Spleen (tissue), 7 donors: ENCODE data around the gene SAP130.

ENCODE experiments used
- POLR2AphosphoS5 ChIP-seq, 3 donors: sonication (generic); formaldehyde crosslinking; IDR thresholded peaks; one replicate each; pipeline ENCODE4 v1.5.1; 2017; ENCODE audit warnings: antibody characterized with exemption in 3 of 3
- TF ChIP-seq, protein P1 (sequence below), 11 experiments: fragments of 200-600 bp in 7 of 11; fragments of 450-650 bp in 4 of 11; sonication (generic) in 4 of 11; IDR thresholded peaks in 8 of 11; conservative IDR thresholded peaks in 3 of 11; 1 replicate in 7 of 11; 2 replicates in 4 of 11; pipeline versions ENCODE4 v1.4.0 to v1.8.0; 2016 to 2021; ENCODE audit warnings: antibody characterized with exemption in 11 of 11, inconsistent platforms in 4 of 11, mild to moderate bottlenecking in 1 of 11
- donor health status: DM: no; HTN: no; CAD: no; lungs with moderate emphysema.
- donor health status: DM: no; HTN: no; CAD: no.
- donor health status: DM: no; HTN: no; CAD: no.

DNA sequence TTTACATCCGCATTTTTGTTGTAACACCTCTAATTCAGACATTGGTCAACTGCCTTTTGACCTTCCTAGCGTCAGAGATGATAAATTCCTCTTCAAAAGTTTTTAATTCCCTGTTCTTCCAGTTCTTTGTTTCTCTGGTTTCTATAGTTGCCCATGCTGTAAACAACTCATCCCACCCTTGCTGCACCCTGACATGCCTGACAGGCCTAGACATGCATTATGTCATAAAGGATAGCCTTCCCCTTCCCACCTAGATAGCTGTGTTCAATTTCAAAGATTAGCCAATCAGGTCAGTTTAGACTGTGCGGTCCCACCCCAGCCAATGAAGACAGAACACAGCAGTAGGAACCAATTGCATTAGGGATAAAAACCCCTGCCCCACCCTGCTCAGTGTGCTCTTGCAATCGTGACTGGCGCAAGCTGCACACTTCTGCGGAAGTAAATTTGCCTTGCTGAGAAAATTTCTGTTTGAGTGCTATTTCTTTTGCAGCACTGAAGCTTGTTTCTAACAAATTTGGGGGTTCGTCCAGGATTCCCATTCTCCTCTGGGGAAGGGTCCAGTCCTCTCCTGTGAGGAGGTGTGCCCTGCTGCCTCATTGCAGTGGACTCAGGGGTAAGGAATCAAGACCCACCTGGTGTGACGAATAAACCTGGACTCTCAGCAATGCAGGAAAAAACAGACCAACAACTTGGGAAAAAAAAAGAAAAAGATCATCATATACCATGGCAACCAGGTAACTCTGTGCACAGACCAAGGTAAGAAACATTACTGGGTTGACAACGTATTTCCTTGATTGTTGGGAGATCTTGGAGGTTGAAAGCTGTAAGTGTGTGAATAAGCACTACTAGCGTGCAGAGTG, 9.1 kb upstream of the SAP130 start:
- TF ChIP-seq, protein P1, sequence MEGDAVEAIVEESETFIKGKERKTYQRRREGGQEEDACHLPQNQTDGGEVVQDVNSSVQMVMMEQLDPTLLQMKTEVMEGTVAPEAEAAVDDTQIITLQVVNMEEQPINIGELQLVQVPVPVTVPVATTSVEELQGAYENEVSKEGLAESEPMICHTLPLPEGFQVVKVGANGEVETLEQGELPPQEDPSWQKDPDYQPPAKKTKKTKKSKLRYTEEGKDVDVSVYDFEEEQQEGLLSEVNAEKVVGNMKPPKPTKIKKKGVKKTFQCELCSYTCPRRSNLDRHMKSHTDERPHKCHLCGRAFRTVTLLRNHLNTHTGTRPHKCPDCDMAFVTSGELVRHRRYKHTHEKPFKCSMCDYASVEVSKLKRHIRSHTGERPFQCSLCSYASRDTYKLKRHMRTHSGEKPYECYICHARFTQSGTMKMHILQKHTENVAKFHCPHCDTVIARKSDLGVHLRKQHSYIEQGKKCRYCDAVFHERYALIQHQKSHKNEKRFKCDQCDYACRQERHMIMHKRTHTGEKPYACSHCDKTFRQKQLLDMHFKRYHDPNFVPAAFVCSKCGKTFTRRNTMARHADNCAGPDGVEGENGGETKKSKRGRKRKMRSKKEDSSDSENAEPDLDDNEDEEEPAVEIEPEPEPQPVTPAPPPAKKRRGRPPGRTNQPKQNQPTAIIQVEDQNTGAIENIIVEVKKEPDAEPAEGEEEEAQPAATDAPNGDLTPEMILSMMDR (IDR thresholded peaks at IDR 0.05 in 8 of 11, conservative IDR thresholded peaks at IDR 0.05 in 3 of 11), result no peak
- no peak for TF ChIP-seq POLR2AphosphoS5 (IDR thresholded peaks at IDR 0.05)
